ENCODE data around the gene MAD2L1BP.

- no peak for TF ChIP-seq CTCF (IDR thresholded peaks at IDR 0.05)
- no peak for TF ChIP-seq YY1 (IDR thresholded peaks at IDR 0.05; ENCODE audit: low read depth)
- TF ChIP-seq GABPA (IDR thresholded peaks at IDR 0.05; ENCODE audit: low read depth): no peak
- no peak for TF ChIP-seq TAF1 (IDR thresholded peaks at IDR 0.05; ENCODE audit: borderline replicate concordance, low read depth, low read length)
- no peak for TF ChIP-seq RXRA (IDR thresholded peaks at IDR 0.05; ENCODE audit: borderline replicate concordance, low read depth)
- no peak for TF ChIP-seq MAX (IDR thresholded peaks at IDR 0.05; ENCODE audit: low read depth)
- TF ChIP-seq EP300 (IDR thresholded peaks at IDR 0.05; ENCODE audit: borderline replicate concordance in 1 of 2, low read depth in 1 of 2, low read length in 1 of 2): no peak
- no peak for TF ChIP-seq POLR2AphosphoS5 (IDR thresholded peaks at IDR 0.05; ENCODE audit: low read depth, low read length)
- no peak for TF ChIP-seq SIN3A (IDR thresholded peaks at IDR 0.05; ENCODE audit: borderline replicate concordance, low read depth, low read length)
- no peak for TF ChIP-seq CHD2 (IDR thresholded peaks at IDR 0.05; ENCODE audit: low read length, partially characterized antibody)
- TF ChIP-seq REST (IDR thresholded peaks at IDR 0.05; ENCODE audit: low read depth, low read length): no peak
- TF ChIP-seq TEAD4 (IDR thresholded peaks at IDR 0.05; ENCODE audit: borderline replicate concordance, insufficient read depth): no peak
Observed at GRCh38 chr6:43681303-43681702, 45.7 kb downstream of the MAD2L1BP start.

Data from SK-N-SH (cell line).